Adrenal gland (tissue), 12 donors: ENCODE results near the gene GMEB2. TPM values are rescaled to one million over a fixed set of nuclear protein-coding genes. Genes with fewer than 3 reads are reported as not detected.
"Not testable (repeated sequence)": the region's sequence is repeated elsewhere in the genome, so short reads cannot be mapped to it uniquely, and the experiment has no call there.

ENCODE experiments used
- DNase-seq, 7 donors: peaks; one replicate each; pipeline ENCODE4 v3.0.0-alpha.2; 2019 to 2020
- H3K27ac ChIP-seq, 5 donors: fragments of 200-600 bp; sonication (generic) in 4 of 5; 1 replicate in 3 of 5; 2 replicates in 2 of 5; pipeline versions ENCODE4 v1.5.1 to v1.8.0; 2016 to 2020; ENCODE audit warnings: mild to moderate bottlenecking in 1 of 5
- H3K27me3 ChIP-seq: fragments of 200-600 bp; 2 replicates; pipeline ENCODE4 v1.8.0; 2021
- H3K36me3 ChIP-seq, 2 donors: fragments of 200-600 bp; replicated peaks in 1 of 2; 1 replicate in 1 of 2; 2 replicates in 1 of 2; pipeline versions ENCODE4 v1.5.1 to v1.8.0; 2018 to 2022
- H3K4me1 ChIP-seq, 2 donors: fragments of 200-600 bp; replicated peaks in 1 of 2; 1 replicate in 1 of 2; 2 replicates in 1 of 2; pipeline versions ENCODE4 v1.5.1 to v1.8.0; 2018 to 2021
- H3K4me3 ChIP-seq, 4 donors: fragments of 200-600 bp; sonication (generic) in 3 of 4; one replicate each; pipeline ENCODE4 v1.5.1; 2016 to 2018
- H3K9me3 ChIP-seq, 3 donors: fragments of 200-600 bp; sonication (generic) in 1 of 3; replicated peaks in 1 of 3; 1 replicate in 2 of 3; 2 replicates in 1 of 3; pipeline versions ENCODE4 v1.5.1 to v1.8.0; 2016 to 2021
- POLR2A ChIP-seq, 2 donors: fragments of 450-650 bp; IDR thresholded peaks; one replicate each; pipeline ENCODE4 v1.6.1; 2017; ENCODE audit warnings: antibody characterized with exemption in 2 of 2, mild to moderate bottlenecking in 2 of 2, moderate library complexity in 1 of 2
- WGBS, 4 donors: extraction: QIAGEN DNeasy Blood & Tissue Kit in 2 of 4; methylation state at CpG; one replicate each; pipeline versions ENCODE4 v1.1.5 to v1.1.7; 2013 to 2017; 5-methylcytosine and 5-hydroxymethylcytosine counted together
- intact Hi-C, 2 donors: fragments of 100-400 bp; cut with DNase I; formaldehyde crosslinking; loops; one replicate each; pipeline versions ENCODE4 v1.14.1 to v1.15.0; 2022 to 2023
- polyA plus RNA-seq, 3 donors: library from polyadenylated mRNA; stranded (reverse); fragments of 200-250 nt in 2 of 3; fragments of 350-450 nt in 1 of 3; fragmentation: Illumina TruSeq in 1 of 3; extraction: RNeasy Lipid Tissue Mini Kit (QIAGEN cat#74804) in 1 of 3; gene quantifications; one replicate each; pipeline ENCODE4 v1.2.3, GENCODE V29; 2013 to 2014
- total RNA-seq, 9 donors: library from RNA; depleted of rRNA in 4 of 9; stranded (reverse); fragments of >200 nt in 4 of 9; fragments of 120-200 nt in 1 of 9; fragmentation: NEBNext Ultra II Directional in 1 of 9; extraction: Animal tissue kit (Norgen Biotek cat#: 25700) in 1 of 9; gene quantifications; one replicate each; pipeline versions ENCODE4 v1.1.0 to v1.2.4, GENCODE V29; 2013 to 2023
- TF ChIP-seq, protein P1 (sequence below), 6 experiments: fragments of 450-650 bp in 4 of 6; fragments of 200-600 bp in 2 of 6; sonication (generic) in 1 of 6; IDR thresholded peaks; 1 replicate in 5 of 6; 2 replicates in 1 of 6; pipeline versions ENCODE4 v1.5.1 to v1.8.0; 2016 to 2021; ENCODE audit warnings: antibody characterized with exemption in 6 of 6, mild to moderate bottlenecking in 2 of 6, moderate library complexity in 1 of 6
- donor health status: healthy with polysubstance abuse.
- donor health status: Bipolar disorder and iron deficiency.
- donor health status: DM: yes; HTN: yes; CAD: no.
- donor health status: DM: no; HTN: no; CAD: no.
- donor health status: DM: no; HTN: no; CAD: no.
- donor health status: DM: yes; HTN: yes; CAD: no.

The GMEB2 gene
- total and polyA plus RNA-seq, 12 donors = 4.2 to 18.2 (median 12.5) TPM

DNA sequence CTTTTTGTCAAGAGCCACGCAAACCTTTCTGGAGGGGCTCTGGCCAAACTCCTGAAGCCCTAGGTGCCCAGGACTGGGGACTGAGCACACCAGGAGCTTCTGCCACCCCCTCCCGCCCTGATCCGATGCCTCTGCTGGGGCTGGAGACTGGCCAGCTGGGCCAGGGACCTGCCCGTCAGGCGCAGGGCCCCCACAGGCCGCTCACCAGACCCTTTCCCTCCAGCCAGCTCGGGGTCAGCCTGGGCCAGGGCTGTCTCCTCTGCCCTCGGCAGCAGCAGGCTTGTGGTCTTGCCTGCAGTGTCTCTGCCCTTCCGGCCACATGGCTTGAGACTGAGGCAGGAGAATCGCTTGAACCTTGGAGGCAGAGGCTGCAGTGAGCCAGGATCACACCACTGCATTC lies 45.8 kb upstream of the GMEB2 start:
- H3K4me1 ChIP-seq = no peaks in the 10 kb centered on the region
- H3K4me3 ChIP-seq = no peak overlapping the region
- intact Hi-C loops = no loop called here
- TF ChIP-seq, protein P1, sequence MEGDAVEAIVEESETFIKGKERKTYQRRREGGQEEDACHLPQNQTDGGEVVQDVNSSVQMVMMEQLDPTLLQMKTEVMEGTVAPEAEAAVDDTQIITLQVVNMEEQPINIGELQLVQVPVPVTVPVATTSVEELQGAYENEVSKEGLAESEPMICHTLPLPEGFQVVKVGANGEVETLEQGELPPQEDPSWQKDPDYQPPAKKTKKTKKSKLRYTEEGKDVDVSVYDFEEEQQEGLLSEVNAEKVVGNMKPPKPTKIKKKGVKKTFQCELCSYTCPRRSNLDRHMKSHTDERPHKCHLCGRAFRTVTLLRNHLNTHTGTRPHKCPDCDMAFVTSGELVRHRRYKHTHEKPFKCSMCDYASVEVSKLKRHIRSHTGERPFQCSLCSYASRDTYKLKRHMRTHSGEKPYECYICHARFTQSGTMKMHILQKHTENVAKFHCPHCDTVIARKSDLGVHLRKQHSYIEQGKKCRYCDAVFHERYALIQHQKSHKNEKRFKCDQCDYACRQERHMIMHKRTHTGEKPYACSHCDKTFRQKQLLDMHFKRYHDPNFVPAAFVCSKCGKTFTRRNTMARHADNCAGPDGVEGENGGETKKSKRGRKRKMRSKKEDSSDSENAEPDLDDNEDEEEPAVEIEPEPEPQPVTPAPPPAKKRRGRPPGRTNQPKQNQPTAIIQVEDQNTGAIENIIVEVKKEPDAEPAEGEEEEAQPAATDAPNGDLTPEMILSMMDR (IDR thresholded peaks at IDR 0.05) = no peak
- no peak for TF ChIP-seq POLR2A (IDR thresholded peaks at IDR 0.05)
- no peaks in the 10 kb centered on the region for H3K9me3 ChIP-seq
- no peaks in the 10 kb centered on the region for H3K27me3 ChIP-seq
- no peak overlapping the region for H3K27ac ChIP-seq
- WGBS, 4 donors = 93 to 100% (median 97%) methylated on average over 2 to 10 of the region's 10 CpGs
- no peak for DNase-seq
- peaks cover 0 to 46% of the 10 kb centered on the region in 2 donors for H3K36me3 ChIP-seq

DNA sequence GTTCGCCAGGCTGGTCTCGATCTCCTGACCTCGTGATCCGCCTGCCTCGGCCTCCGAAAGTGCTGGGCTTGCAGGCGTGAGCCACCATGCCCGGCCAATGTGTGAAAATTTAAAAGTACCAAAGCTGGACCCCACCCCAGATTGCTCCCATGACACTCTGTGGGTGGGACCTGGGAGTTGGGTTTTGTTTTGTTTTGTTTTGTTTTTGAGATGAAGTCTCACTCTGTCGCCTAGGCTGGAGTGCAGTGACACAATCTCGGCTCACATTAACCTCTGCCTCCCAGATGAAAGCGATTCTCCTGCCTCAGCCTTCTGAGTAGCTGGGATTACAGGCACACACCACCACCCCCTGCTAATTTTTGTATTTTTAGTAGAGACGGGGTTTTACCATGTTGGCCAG lies 44.8 kb upstream of the GMEB2 start:
- H3K9me3 ChIP-seq, H3K4me3 ChIP-seq, intact Hi-C loops, H3K4me1 ChIP-seq, H3K27me3 ChIP-seq, DNase-seq, H3K27ac ChIP-seq: not testable (repeated sequence)
- WGBS, 4 donors = 92 to 97% (median 95%) methylated on average over 12 of the region's 12 CpGs
- peaks cover 0 to 55% of the 10 kb centered on the region in 2 donors for H3K36me3 ChIP-seq

DNA sequence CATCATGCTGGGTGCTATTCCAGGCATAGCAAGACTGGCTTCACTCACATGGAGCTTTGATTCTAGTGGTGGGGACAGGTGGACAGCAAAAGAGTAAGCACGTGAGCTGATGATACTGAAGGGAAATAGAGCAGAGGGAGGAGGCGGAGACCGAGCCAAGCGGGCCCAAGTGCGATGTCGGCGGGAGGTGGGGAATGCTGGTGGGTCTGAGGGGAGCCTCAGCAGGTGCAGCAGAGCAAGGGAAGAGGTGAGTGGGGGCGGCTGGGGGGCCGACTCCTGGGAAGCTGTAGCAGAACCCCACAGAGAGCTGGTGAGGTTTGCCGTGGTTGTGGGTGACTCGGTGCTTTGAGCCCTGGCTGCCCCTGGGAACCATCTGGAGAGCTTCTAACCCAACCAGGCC lies 41.5 kb upstream of the GMEB2 start:
- no peak for DNase-seq
- no peak for TF ChIP-seq POLR2A (IDR thresholded peaks at IDR 0.05)
- TF ChIP-seq, protein P1 (IDR thresholded peaks at IDR 0.05) = no peak
- Histone ChIP-seq H3K9me3 (no peaks in the 10 kb centered on the region), H3K4me1 (no peaks in the 10 kb centered on the region), H3K36me3 (peaks cover 0 to 47% of the 10 kb centered on the region in 2 donors), H3K4me3 (no peak overlapping the region), H3K27me3 (no peaks in the 10 kb centered on the region), H3K27ac (no peak overlapping the region)
- intact Hi-C loops = no loop called here
- 91 to 97% (median 94%) methylated on average over 11 of the region's 11 CpGs for WGBS, 4 donors

DNA sequence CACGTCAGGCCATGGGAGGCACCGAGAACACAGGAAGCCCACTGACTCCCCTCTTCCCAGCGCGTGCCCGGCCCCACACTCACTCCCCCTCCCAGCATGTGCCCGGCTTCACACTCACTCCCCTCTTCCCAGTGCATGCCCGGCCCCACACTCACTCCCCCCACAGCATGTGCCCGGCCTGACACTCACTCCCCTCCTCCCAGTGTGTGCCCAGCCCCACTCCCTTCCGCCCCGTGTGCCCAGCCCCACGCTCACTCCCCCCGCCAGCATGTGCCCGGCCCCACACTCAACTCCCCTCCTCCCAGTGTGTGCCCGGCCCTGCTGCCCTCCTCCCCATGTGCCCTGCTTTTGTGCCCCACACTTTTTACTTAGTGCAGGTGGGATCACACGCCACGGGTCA lies 41.0 kb upstream of the GMEB2 start:
- intact Hi-C loops = no loop called here
- Histone ChIP-seq H3K27ac (no peak overlapping the region), H3K4me1 (no peaks in the 10 kb centered on the region), H3K4me3 (no peak overlapping the region), H3K36me3 (peaks cover 0 to 51% of the 10 kb centered on the region in 2 donors), H3K27me3 (no peaks in the 10 kb centered on the region), H3K9me3 (no peaks in the 10 kb centered on the region)
- TF ChIP-seq, protein P1 (IDR thresholded peaks at IDR 0.05) = no peak
- TF ChIP-seq POLR2A (IDR thresholded peaks at IDR 0.05) = no peak
- 88 to 95% (median 93%) methylated on average over 10 to 16 of the region's 16 CpGs for WGBS, 4 donors
- no peak for DNase-seq

DNA sequence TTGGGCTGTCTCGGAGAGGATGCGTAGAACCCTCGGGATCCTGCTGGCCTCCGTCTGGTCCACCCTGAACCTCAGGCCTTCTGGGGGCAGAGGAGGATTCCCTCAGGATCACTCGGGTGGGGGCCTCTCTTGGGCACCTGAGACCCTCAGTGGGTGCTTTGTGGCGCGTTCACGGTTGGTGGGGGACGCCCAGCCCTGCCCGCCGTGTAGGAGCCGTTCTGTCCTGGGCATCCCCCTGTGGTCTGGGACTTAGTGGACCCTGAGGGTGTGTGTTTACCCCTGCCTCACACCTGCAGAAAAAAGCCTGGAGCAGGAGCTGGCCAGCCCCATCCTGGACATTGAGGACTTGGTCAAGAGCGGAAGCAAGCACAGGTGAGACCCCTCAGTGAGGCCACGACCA lies 38.8 kb upstream of the GMEB2 start:
- no peaks in the 10 kb centered on the region for H3K27me3 ChIP-seq
- no peak overlapping the region for H3K4me3 ChIP-seq
- H3K9me3 ChIP-seq = no peaks in the 10 kb centered on the region
- intact Hi-C loops = no loop called here
- DNase-seq = no peak
- peaks cover 0 to 61% of the 10 kb centered on the region in 2 donors for H3K36me3 ChIP-seq
- whole genome bisulfite sequencing, 4 donors = 93 to 96% (median 95%) methylated on average over 3 to 14 of the region's 14 CpGs
- no peak for TF ChIP-seq POLR2A (IDR thresholded peaks at IDR 0.05)
- TF ChIP-seq, protein P1 (IDR thresholded peaks at IDR 0.05) = no peak
- no peak overlapping the region for H3K27ac ChIP-seq
- H3K4me1 ChIP-seq = no peaks in the 10 kb centered on the region
